ENCODE results near the gene PDZD4. TPM values are rescaled to one million over a fixed set of nuclear protein-coding genes. Genes with fewer than 3 reads are reported as not detected.

PDZD4 gene
- total RNA-seq, 5 donors from 2014 or later (not counting 1 experiment from before 2014, with no cell fraction given), result 3.7 to 51.3 (median 9.0) TPM

GRCh38 chrX:153825042-153825441, 5.3 kb downstream of the PDZD4 start:
- peaks cover 44 to 50% (median 48%) of the 10 kb centered on the region in 3 donors for H3K4me1 Mint-ChIP-seq
- H3K27ac ChIP-seq (ENCODE audit: low read length), result no peak overlapping the region
- H3K4me3 ChIP-seq (ENCODE audit: control insufficient read depth in 1 of 2, extremely low read depth in 1 of 2, low read length in 1 of 2), result no peak overlapping the region
- H3K27ac Mint-ChIP-seq, result no peak overlapping the region
- ATAC-seq (replicated peaks in 1 of 4) (no peak), DNase-seq (no peak)
- no peaks in the 10 kb centered on the region for H3K9me3 Mint-ChIP-seq
- H3K4me1 ChIP-seq (ENCODE audit: control insufficient read depth in 1 of 2, extremely low read depth in 1 of 2, insufficient read depth in 2 of 2, low read length in 2 of 2), result peaks cover 13 to 64% of the 10 kb centered on the region in 2 experiments
- WGBS (ENCODE audit: insufficient coverage), result 71% methylated on average over 2 of the region's 8 CpGs
- no peaks in the 10 kb centered on the region for H3K36me3 ChIP-seq (ENCODE audit: control insufficient read depth in 2 of 2, extremely low read depth in 1 of 2, insufficient read depth in 1 of 2, low read length in 1 of 2)
- H3K4me3 Mint-ChIP-seq, result no peak overlapping the region
- H3K27me3 Mint-ChIP-seq, result peaks cover 3 to 9% of the 10 kb centered on the region in 2 donors
- CTCF ChIA-PET, result no interaction called here
- no peaks in the 10 kb centered on the region for H3K36me3 Mint-ChIP-seq
- POLR2A ChIA-PET, result no interaction called here
- no peaks in the 10 kb centered on the region for H3K9me3 ChIP-seq
- H3K27me3 ChIP-seq (replicated peaks in 1 of 2; ENCODE audit: control insufficient read depth in 2 of 2, extremely low read depth in 1 of 2, insufficient read depth in 2 of 2, low read length in 1 of 2), result peaks cover 0 to 10% of the 10 kb centered on the region in 2 experiments

DNA sequence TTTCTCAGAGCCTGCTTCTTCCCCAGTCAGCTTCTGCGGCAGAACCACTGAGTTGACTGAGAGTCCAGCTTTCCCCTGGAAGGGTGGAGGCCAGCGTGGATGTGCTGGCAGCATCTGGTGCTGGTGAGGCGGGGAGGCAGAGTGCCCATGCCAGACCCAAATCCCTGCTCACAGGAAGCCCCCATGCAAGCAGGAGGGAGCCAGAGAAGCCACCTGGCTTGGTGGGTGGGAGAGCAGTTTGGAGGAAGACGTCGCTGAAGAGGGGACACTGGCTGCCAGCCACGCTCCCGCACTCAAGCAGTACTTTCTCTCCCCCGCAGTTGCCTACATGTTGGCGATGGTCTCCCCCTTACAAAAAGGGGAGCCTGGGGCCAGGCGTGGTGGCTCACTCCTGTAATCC, 6.0 kb downstream of the PDZD4 start:
- no peaks in the 10 kb centered on the region for H3K9me3 ChIP-seq
- ChIA-PET POLR2A (no interaction called here), CTCF (no interaction called here)
- Mint-ChIP-seq H3K4me1 (peaks cover 47 to 54% (median 52%) of the 10 kb centered on the region in 3 donors), H3K4me3 (no peak overlapping the region), H3K36me3 (no peaks in the 10 kb centered on the region), H3K27ac (peak overlapping the region in 1 of 2 donors; percentile 28), H3K27me3 (peaks cover 3 to 9% of the 10 kb centered on the region in 2 donors), H3K9me3 (no peaks in the 10 kb centered on the region)
- peaks cover 0 to 10% of the 10 kb centered on the region in 2 experiments for H3K27me3 ChIP-seq (replicated peaks in 1 of 2; ENCODE audit: control insufficient read depth in 2 of 2, extremely low read depth in 1 of 2, insufficient read depth in 2 of 2, low read length in 1 of 2)
- no peak overlapping the region for H3K4me3 ChIP-seq (ENCODE audit: control insufficient read depth in 1 of 2, extremely low read depth in 1 of 2, low read length in 1 of 2)
- no peak for ATAC-seq (replicated peaks in 1 of 4)
- H3K27ac ChIP-seq (ENCODE audit: low read length), result no peak overlapping the region
- WGBS (ENCODE audit: insufficient coverage), result 94% methylated on average over 3 of the region's 10 CpGs
- no peak for DNase-seq
- no peaks in the 10 kb centered on the region for H3K36me3 ChIP-seq (ENCODE audit: control insufficient read depth in 2 of 2, extremely low read depth in 1 of 2, insufficient read depth in 1 of 2, low read length in 1 of 2)
- H3K4me1 ChIP-seq (ENCODE audit: control insufficient read depth in 1 of 2, extremely low read depth in 1 of 2, insufficient read depth in 2 of 2, low read length in 2 of 2), result peaks cover 15 to 70% of the 10 kb centered on the region in 2 experiments

DNA sequence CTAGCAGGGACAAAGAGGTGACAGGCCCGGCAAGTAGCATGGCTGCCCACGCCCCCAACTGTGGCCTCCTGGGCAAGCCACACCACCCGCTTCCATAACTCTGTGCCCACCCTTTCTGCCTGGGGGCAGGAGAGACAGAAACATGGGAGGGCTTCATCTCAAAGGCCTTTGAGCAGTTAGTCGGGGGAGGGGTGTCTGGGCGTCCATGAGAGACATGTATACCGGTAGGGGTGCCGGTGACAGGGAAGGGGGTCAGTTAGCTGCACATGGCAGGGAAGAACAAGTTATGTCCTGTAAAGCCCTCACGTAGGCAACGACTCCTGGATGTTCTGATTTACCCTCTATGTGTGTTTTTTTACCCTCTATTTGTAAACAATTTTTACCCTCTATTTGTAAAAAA, 9.3 kb downstream of the PDZD4 start:
- DNase-seq (no peak), ATAC-seq (replicated peaks in 1 of 4) (no peak)
- Histone ChIP-seq H3K4me3 (ENCODE audit: control insufficient read depth in 1 of 2, extremely low read depth in 1 of 2, low read length in 1 of 2) (no peak overlapping the region), H3K36me3 (ENCODE audit: control insufficient read depth in 2 of 2, extremely low read depth in 1 of 2, insufficient read depth in 1 of 2, low read length in 1 of 2) (no peaks in the 10 kb centered on the region), H3K4me1 (ENCODE audit: control insufficient read depth in 1 of 2, extremely low read depth in 1 of 2, insufficient read depth in 2 of 2, low read length in 2 of 2) (peaks cover 19 to 84% of the 10 kb centered on the region in 2 experiments), H3K27me3 (replicated peaks in 1 of 2; ENCODE audit: control insufficient read depth in 2 of 2, extremely low read depth in 1 of 2, insufficient read depth in 2 of 2, low read length in 1 of 2) (peaks cover 0 to 6% of the 10 kb centered on the region in 2 experiments), H3K27ac (ENCODE audit: low read length) (peak overlapping the region; percentile 5), H3K9me3 (no peaks in the 10 kb centered on the region)
- Mint-ChIP-seq H3K4me3 (peak overlapping the region in 2 of 3 donors; percentile 6 to 45), H3K27me3 (no peaks in the 10 kb centered on the region), H3K36me3 (no peaks in the 10 kb centered on the region), H3K4me1 (peaks cover 47 to 59% (median 59%) of the 10 kb centered on the region in 3 donors), H3K9me3 (no peaks in the 10 kb centered on the region), H3K27ac (peak overlapping the region; percentile 41 to 46)
- no CpG with 5 or more reads among the region's 9 CpGs for WGBS (ENCODE audit: insufficient coverage)
- ChIA-PET CTCF (no interaction called here), POLR2A (no interaction called here)

- H3K36me3 ChIP-seq (ENCODE audit: control insufficient read depth in 2 of 2, extremely low read depth in 1 of 2, insufficient read depth in 1 of 2, low read length in 1 of 2), result no peaks in the 10 kb centered on the region
- no peaks in the 10 kb centered on the region for H3K9me3 ChIP-seq
- ATAC-seq (replicated peaks in 1 of 4) (no peak), DNase-seq (no peak)
- ChIA-PET POLR2A (interaction anchor here in 1 of 2 donors (0.6 kb wide), 1 partner anchor 139 kb away, joined by 3 read pairs; no protein-coding TSS in a partner anchor), CTCF (interaction anchor here in 1 of 2 donors (1.6 kb wide), 1 partner anchor 13 kb away, joined by 3 read pairs; no protein-coding TSS in a partner anchor)
- H3K27ac ChIP-seq (ENCODE audit: low read length), result no peak overlapping the region
- Mint-ChIP-seq H3K36me3 (no peaks in the 10 kb centered on the region), H3K27ac (peak overlapping the region; percentile 41 to 46), H3K27me3 (no peaks in the 10 kb centered on the region), H3K4me3 (peak overlapping the region in 2 of 3 donors; percentile 6 to 45), H3K4me1 (peaks cover 47 to 58% (median 57%) of the 10 kb centered on the region in 3 donors), H3K9me3 (no peaks in the 10 kb centered on the region)
- peaks cover 0 to 6% of the 10 kb centered on the region in 2 experiments for H3K27me3 ChIP-seq (replicated peaks in 1 of 2; ENCODE audit: control insufficient read depth in 2 of 2, extremely low read depth in 1 of 2, insufficient read depth in 2 of 2, low read length in 1 of 2)
- H3K4me3 ChIP-seq (ENCODE audit: control insufficient read depth in 1 of 2, extremely low read depth in 1 of 2, low read length in 1 of 2), result no peak overlapping the region
- H3K4me1 ChIP-seq (ENCODE audit: control insufficient read depth in 1 of 2, extremely low read depth in 1 of 2, insufficient read depth in 2 of 2, low read length in 2 of 2), result peaks cover 19 to 85% of the 10 kb centered on the region in 2 experiments
- WGBS (ENCODE audit: insufficient coverage), result no CpG with 5 or more reads among the region's 7 CpGs
These were observed 9.7 kb downstream of the PDZD4 start for GRCh38 chrX:153820601-153821000.

DNA sequence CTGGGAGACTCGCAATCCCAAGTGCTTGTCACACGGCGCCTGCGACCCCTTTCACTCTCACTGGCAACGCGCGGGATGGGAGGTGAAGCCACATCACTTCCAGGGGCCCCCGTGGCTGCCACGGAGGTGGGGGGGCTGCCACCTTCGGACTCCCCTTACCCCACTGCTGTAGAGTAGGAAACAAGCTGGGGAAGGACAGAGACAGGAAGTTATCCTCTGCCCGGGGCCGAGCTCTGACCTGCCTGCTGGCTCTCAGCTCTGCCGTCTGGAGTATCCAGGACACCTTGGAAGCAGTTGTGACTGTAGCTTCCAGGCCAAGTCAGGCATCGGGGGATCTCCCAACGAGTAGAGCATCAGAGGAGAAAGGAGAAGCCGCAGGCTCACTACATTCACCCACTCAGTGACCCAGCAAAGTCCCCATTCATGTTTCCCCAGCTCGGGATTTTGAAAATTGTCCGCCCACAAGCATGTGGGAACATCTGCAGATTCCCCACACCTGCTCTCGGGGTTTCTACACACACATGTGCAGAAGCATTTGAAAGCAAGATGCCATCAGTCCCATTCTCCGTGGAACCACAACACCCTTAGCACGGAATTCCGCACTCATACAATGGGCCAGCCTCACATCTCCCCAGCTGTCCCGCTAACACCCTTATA, 10.8 kb downstream of the PDZD4 start:
- ChIA-PET POLR2A (no interaction called here), CTCF (interaction anchor here in 1 of 2 donors (1.6 kb wide), 1 partner anchor 12 kb away, joined by 3 read pairs; no protein-coding TSS in a partner anchor)
- H3K9me3 Mint-ChIP-seq, result no peaks in the 10 kb centered on the region
- ATAC-seq (replicated peaks in 1 of 4) (peak in 1 of 4 experiments; percentile 3), DNase-seq (no peak)
- no peak overlapping the region for H3K27ac ChIP-seq (ENCODE audit: low read length)
- H3K27me3 ChIP-seq (replicated peaks in 1 of 2; ENCODE audit: control insufficient read depth in 2 of 2, extremely low read depth in 1 of 2, insufficient read depth in 2 of 2, low read length in 1 of 2), result peaks cover 0 to 6% of the 10 kb centered on the region in 2 experiments
- peaks cover 19 to 86% of the 10 kb centered on the region in 2 experiments for H3K4me1 ChIP-seq (ENCODE audit: control insufficient read depth in 1 of 2, extremely low read depth in 1 of 2, insufficient read depth in 2 of 2, low read length in 2 of 2)
- H3K9me3 ChIP-seq, result no peaks in the 10 kb centered on the region
- no peaks in the 10 kb centered on the region for H3K36me3 Mint-ChIP-seq
- peak overlapping the region; percentile 45 to 64 (median 49) for H3K4me3 Mint-ChIP-seq
- peaks cover 54 to 65% (median 64%) of the 10 kb centered on the region in 3 donors for H3K4me1 Mint-ChIP-seq
- peak overlapping the region; percentile 20 to 44 for H3K4me3 ChIP-seq (ENCODE audit: control insufficient read depth in 1 of 2, extremely low read depth in 1 of 2, low read length in 1 of 2)
- H3K27ac Mint-ChIP-seq, result no peak overlapping the region
- H3K27me3 Mint-ChIP-seq, result peaks cover 0 to 8% of the 10 kb centered on the region in 2 donors
- H3K36me3 ChIP-seq (ENCODE audit: control insufficient read depth in 2 of 2, extremely low read depth in 1 of 2, insufficient read depth in 1 of 2, low read length in 1 of 2), result no peaks in the 10 kb centered on the region
- 90% methylated on average over 4 of the region's 23 CpGs for WGBS (ENCODE audit: insufficient coverage)

DNA sequence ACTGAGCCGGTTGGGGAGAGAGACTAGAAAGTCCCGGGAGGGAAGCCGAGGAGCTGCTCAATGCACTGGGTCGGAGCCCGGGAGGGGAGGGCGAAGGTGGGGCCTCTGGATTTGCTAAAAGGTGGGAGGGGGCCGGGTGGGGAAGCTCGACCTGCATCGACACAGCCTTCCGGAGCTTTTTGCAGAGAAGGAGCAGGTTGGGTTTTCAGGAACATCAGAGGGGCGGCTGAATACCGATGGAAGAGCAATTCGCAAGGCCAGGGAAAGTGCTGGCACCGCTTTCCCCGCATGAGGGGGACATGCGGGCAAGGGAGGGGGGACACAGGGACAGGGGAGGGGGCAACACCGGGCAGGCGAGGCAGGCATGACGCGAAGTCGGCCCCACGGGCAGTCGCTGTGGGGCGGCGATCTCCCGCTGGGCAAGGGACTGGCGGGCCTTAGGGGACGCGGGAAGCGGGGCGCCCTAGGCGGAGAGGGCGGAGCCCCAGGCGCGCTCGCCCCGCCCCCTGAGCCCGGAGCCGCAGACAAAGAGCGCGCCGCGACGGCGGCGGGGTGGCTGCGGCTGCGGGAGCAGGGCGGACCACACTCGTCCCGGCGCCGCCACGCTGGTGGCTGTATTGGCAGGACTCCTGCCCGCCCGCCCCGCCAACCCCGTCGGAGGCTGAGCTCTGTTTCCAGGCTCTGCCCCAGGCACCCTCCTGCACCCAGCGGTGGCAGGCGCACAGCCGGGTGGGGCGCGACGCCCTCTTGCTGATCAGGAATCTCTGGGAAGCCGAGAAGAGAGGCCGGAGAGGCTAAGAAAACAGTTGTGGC, 11.6 kb downstream of the PDZD4 start:
- no peaks in the 10 kb centered on the region for H3K36me3 ChIP-seq (ENCODE audit: control insufficient read depth in 2 of 2, extremely low read depth in 1 of 2, insufficient read depth in 1 of 2, low read length in 1 of 2)
- Mint-ChIP-seq H3K9me3 (no peaks in the 10 kb centered on the region), H3K4me1 (peaks cover 53 to 59% (median 59%) of the 10 kb centered on the region in 3 donors), H3K4me3 (peak overlapping the region; percentile 43 to 64 (median 49)), H3K27me3 (peaks cover 0 to 9% of the 10 kb centered on the region in 2 donors), H3K36me3 (no peaks in the 10 kb centered on the region), H3K27ac (no peak overlapping the region)
- H3K4me1 ChIP-seq (ENCODE audit: control insufficient read depth in 1 of 2, extremely low read depth in 1 of 2, insufficient read depth in 2 of 2, low read length in 2 of 2), result peaks cover 18 to 80% of the 10 kb centered on the region in 2 experiments
- POLR2A ChIA-PET, result no interaction called here
- H3K27me3 ChIP-seq (replicated peaks in 1 of 2; ENCODE audit: control insufficient read depth in 2 of 2, extremely low read depth in 1 of 2, insufficient read depth in 2 of 2, low read length in 1 of 2), result peaks cover 0 to 6% of the 10 kb centered on the region in 2 experiments
- ATAC-seq (replicated peaks in 1 of 4) (peak; percentile 75 to 83 (median 77)), DNase-seq (peak in 32 of 35 experiments; percentile 5 to 74 (median 36))
- 0% methylated on average over 25 of the region's 67 CpGs for WGBS (ENCODE audit: insufficient coverage)
- H3K9me3 ChIP-seq, result no peaks in the 10 kb centered on the region
- peak overlapping the region; percentile 20 to 44 for H3K4me3 ChIP-seq (ENCODE audit: control insufficient read depth in 1 of 2, extremely low read depth in 1 of 2, low read length in 1 of 2)
- CTCF ChIA-PET, result interaction anchor here in 1 of 2 donors (1.6 kb wide), 1 partner anchor 11 kb away, joined by 3 read pairs; no protein-coding TSS in a partner anchor
- H3K27ac ChIP-seq (ENCODE audit: low read length), result no peak overlapping the region
